HG02970 (cell line): ENCODE results near the gene GLP2R.
"Not testable (repeated sequence)": the region's sequence is repeated elsewhere in the genome, so short reads cannot be mapped to it uniquely, and the experiment has no call there.

Source experiments
- ATAC-seq: cut with Tn5 transposase; IDR thresholded peaks from one replicate; pipeline ENCODE4 v1.9.1; 2021; ENCODE audit warnings: mild to moderate bottlenecking, moderate library complexity, moderate number of reproducible peaks; ENCODE audit not compliant: unreplicated experiment, low FRiP score

The GLP2R gene, protein sequence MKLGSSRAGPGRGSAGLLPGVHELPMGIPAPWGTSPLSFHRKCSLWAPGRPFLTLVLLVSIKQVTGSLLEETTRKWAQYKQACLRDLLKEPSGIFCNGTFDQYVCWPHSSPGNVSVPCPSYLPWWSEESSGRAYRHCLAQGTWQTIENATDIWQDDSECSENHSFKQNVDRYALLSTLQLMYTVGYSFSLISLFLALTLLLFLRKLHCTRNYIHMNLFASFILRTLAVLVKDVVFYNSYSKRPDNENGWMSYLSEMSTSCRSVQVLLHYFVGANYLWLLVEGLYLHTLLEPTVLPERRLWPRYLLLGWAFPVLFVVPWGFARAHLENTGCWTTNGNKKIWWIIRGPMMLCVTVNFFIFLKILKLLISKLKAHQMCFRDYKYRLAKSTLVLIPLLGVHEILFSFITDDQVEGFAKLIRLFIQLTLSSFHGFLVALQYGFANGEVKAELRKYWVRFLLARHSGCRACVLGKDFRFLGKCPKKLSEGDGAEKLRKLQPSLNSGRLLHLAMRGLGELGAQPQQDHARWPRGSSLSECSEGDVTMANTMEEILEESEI

GRCh38 chr17:9825641-9826150 lies at the start of gene GLP2R:
Gene GLP2R (plus strand): TSS chr17:9825924. CDS start chr17:9826064, 140 bp downstream.
- no peak for ATAC-seq

- no peak for ATAC-seq
Measured at GRCh38 chr17:9776911-9777310, 48.8 kb upstream of the GLP2R start.

DNA sequence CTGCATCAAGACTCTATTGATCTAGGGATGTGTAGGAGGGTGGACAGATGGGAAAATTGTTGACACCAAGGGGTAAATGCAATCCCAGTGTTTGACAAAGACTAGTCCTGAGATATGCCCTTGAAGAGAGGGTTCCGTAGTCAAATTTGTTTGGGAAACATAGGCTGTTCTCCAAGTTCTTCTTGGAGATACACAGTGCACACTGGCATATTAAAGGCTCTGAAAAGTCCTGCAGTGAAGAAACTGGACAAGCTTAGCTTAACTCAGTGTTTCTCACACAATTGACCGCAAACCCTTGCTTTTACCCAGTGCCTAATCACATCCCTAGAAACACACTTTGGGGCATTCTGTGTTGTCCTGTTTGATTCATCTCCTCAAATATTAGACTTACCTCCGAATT lies 45.2 kb upstream of the GLP2R start:
- no peak for ATAC-seq

- no peak for ATAC-seq
Measured at GRCh38 chr17:9783050-9783449, 42.7 kb upstream of the GLP2R start.

DNA sequence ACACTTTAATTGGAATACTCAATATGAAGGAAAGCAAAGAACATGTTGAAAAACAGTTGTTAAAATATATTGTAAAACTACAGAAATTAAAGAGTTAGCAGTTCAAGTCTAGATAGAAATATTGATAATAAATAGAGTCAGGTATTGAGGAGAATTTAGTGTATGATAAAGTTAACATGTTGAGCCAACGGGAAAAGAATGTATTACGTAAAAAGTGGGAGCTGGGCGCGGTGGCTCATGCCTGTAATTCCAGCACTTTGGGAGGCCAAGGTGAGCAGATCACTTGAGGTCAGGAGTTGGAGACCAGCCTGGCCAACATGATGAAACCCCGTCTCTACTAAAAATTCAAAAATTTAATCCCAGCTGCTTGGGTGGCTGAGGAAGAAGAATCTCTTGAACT lies 42.3 kb upstream of the GLP2R start:
- not testable (repeated sequence) for ATAC-seq

- no peak for ATAC-seq
Measured at GRCh38 chr17:9784544-9784943, 41.2 kb upstream of the GLP2R start.

DNA sequence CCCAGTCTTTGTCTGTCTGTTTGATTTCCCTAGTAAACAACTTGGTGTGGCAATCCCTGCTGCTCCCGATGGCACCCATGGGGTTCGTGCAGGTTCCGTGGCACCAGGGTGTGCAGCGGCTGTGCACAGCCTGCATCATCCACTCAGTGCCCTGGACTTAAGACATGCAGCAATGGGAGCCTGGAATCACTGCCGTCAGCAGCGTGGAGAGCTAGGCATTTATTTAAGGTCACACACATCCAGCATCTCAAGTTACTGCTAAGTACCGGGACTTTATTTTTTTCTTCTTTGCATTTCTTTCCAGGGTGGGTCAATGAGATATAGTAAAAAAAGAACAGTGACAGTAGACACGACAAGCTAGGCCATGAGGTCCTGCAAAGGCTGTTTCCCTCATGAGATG lies 37.1 kb upstream of the GLP2R start:
- ATAC-seq: no peak

GRCh38 chr17:9790316-9790715 lies 35.4 kb upstream of the GLP2R start:
- no peak for ATAC-seq

DNA sequence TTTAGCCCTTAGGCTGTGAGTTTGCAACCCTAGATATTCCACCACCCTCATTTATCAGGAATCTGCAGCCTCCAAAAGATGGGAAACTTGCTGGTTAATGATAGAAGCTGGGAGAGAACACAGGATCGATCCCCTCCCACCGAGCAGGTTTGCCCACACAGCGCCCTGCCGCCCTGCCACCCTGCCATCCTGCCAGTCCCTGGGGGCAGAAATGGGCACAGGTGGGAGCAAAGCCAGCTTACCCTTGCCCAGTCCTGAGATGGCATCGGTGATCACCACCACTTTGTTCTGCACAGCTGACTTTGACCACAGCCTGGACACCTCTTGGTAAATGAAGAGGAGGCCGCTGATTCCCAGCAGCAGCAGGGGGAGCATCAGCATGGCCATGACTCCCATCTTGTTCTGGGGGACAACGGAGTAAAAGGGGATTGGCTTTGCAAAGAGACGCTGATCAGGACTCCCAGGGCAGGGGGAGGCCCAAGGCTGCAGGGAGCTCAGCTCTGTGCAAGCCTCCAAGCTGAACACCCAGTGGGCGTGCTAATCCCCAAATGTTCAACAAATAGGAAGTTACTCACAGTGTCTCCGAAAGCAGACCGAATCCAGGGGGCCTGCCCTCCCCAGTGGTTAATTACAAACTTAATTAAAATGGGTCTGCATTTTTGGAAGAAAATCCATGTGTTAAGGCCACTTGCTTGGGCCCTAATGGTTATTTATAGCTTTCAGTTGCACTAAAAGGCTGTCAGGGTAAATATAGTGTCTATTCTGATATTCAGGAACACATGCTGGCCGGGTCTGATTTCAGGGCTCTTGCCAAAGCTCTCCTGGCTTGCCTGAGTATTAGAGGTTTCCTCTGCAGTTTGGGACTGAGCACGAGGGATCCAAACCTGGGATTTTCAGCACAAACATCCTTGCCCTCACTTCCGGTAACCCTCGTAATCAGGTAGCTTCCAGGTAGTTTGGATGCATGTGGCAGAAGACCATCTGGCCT lies 34.5 kb upstream of the GLP2R start, which contains the start of gene DHRS7C:
Gene DHRS7C, minus strand, starts transcription at position 704 of the 988 bp plus-strand sequence. Its CDS starts 308 bp downstream, at position 396.
- no peak for ATAC-seq

GRCh38 chr17:9792181-9792840 lies 33.4 kb upstream of the GLP2R start:
- no peak for ATAC-seq

- no peak for ATAC-seq
Measured at GRCh38 chr17:9798008-9798407, 27.7 kb upstream of the GLP2R start.

GRCh38 chr17:9798724-9799123 lies 27.0 kb upstream of the GLP2R start:
- no peak for ATAC-seq

DNA sequence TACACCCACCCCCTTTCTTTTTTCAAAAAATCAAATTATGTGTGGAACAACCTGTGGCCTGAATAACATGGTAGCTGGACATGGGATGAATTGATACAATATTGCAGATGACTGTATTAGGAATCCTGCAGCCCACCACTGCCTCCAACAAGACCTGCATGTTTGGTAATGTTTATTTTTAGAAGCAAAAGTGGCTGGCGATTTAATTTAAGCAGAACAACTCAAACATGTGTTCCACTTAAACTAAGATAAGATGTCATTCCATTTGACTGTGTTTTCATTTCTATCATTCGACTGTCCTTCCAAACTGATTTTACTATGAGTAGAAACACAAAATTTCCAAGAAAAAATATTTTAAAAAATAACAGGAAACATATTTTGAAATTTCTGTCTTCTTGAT lies 24.2 kb upstream of the GLP2R start:
- ATAC-seq: no peak

DNA sequence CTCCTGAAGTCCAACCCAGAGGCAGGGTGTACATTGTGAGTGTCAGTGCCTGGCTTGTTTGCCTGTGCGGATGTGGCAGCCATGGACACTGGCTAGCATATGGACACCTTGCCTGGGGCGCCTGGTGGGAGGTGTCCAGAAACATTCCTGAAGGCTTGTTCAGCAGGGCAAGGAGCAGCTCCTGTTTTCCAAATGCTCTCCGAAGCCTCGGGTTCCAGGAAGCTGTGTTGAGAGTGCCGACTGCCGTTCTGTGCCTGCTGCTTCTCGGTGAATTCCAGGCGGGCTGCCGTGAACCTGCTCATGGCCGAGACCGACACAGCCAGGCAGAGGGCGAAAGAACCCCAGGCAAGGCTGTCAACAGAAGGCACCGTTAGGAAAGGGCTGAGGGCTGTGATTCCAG lies 23.4 kb upstream of the GLP2R start:
- no peak for ATAC-seq

DNA sequence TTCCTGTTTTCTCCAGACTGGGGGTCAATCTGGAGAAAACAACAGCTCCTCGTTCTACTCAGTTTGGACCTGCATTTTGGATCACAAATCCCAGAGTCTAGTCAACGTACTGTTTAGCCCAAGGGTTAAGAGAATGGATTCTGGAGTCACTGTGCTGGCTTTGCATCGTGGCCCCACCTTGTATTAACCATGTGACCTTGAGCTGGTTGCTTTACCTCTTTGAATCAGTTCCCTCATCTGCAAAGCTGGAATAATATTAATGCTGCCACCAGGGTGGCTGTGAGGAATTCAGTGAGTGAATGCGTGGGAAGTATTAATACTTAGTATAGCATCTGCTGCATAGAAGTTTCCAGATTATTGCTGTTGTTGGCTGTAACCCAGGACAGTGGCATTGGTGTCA lies 23.0 kb upstream of the GLP2R start:
- no peak for ATAC-seq

GRCh38 chr17:9805769-9806168 lies 20.0 kb upstream of the GLP2R start:
- ATAC-seq: no peak

GRCh38 chr17:9806699-9807098 lies 19.0 kb upstream of the GLP2R start:
- ATAC-seq: no peak

DNA sequence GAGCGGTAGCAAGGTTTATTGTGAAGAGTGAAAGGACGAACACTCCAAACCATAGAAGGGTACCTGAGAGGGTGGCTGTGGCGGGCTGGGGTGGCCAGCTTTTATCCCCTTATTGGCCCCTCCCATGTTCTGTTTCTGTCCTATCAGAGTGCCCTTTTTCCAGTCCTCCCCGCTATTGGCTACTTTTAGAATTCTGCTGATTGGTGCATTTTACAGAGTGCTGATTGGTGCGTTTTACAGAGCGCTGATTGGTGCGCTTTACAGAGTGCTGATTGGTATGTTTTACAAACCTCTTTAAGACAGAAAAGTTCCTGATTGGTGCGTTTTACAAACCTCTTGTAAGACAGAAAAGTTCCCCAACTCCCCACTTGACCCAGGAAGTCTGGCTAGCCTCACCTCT lies 16.3 kb upstream of the GLP2R start:
- ATAC-seq: no peak

DNA sequence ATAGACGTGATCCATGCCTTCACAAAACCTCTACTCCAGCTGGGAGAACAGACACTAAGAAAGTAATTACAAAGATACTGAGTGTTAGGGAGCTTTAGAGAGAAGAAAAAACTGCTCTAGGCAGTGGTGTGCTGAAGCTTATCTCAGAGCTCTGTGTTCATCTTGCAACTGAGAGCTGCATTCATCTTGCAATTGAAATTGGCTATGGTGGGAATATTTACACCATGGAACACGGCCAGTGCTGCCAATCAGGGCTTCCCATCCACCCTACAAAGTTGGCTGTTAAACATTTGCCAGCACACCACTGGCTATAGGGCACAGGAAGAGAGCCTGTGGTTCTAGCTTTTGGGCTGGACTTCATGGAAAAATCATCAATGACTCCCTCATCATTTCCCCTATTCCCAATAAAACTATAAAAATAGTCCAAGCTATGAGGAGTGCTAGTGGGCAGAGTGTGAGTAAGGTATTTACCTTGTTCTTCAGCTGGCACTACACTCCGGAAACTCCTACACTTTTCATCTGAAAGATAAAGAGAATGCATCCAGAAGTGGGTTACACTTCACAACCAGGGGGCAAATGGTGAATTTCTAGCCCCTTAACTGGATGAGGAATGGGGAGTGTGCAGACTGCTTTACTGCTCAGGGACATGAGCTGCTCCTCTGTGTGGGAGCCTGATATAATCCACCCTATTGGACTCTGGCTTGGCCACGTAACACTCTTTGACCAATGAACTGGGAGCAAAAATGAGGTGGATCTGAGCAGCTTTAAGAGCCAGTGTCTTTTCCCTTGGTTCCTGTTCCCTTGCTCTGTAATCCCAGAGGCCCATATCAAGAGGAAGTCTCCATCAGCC lies 15.4 kb upstream of the GLP2R start:
- no peak for ATAC-seq
